Neural cell (in vitro differentiated cells): ENCODE results near the gene PANX1. TPM values are rescaled to one million over a fixed set of nuclear protein-coding genes. Genes with fewer than 3 reads are reported as not detected.

Experiments
- H2AFZ ChIP-seq: fragments of 200-600, 300-800 bp; sonication (generic), shearing (Covaris generic); 2 replicates; pipeline ENCODE4 v1.6.0; 2014; ENCODE audit warnings: low read depth, mild to moderate bottlenecking, antibody characterized with exemption, low read length, moderate library complexity
- H3F3A ChIP-seq: fragments of 200-600 bp; shearing (Covaris generic); 2 replicates; pipeline ENCODE4 v1.6.1; 2016; ENCODE audit warnings: mild to moderate bottlenecking, moderate library complexity, mixed read lengths, antibody characterized with exemption, low read length; ENCODE audit not compliant: insufficient read depth, poor library complexity, severe bottlenecking
- H3K27ac ChIP-seq: fragments of 200-600, 300-800 bp; sonication (generic), shearing (Covaris generic); 2 replicates; pipeline ENCODE4 v1.5.1; 2014; ENCODE audit warnings: mild to moderate bottlenecking, low read length, moderate library complexity
- H3K27me3 ChIP-seq: fragments of 300-800, 200-600 bp; sonication (generic), shearing (Covaris generic); 2 replicates; pipeline ENCODE4 v1.6.0; 2014; ENCODE audit warnings: mild to moderate bottlenecking, low read depth, low read length, moderate library complexity; ENCODE audit not compliant: insufficient read depth
- H3K36me3 ChIP-seq: fragments of 300-800, 200-600 bp; sonication (generic), shearing (Covaris generic); 2 replicates; pipeline ENCODE4 v1.5.1; 2014; ENCODE audit warnings: mild to moderate bottlenecking, antibody characterized with exemption, low read length, moderate library complexity; ENCODE audit not compliant: insufficient read depth
- H3K4me2 ChIP-seq: fragments of 300-800, 200-600 bp; sonication (generic), shearing (Covaris generic); 2 replicates; pipeline ENCODE4 v1.6.0; 2014; ENCODE audit warnings: mild to moderate bottlenecking, low read length
- H3K4me3 ChIP-seq: fragments of 300-800, 200-600 bp; sonication (generic), shearing (Covaris generic); 2 replicates; pipeline ENCODE4 v1.5.1; 2014; ENCODE audit warnings: mild to moderate bottlenecking, low read length, moderate library complexity
- H3K79me2 ChIP-seq: fragments of 200-600 bp; shearing (Covaris generic); replicated peaks from 2 replicates; pipeline ENCODE4 v1.6.0; 2014; ENCODE audit warnings: mild to moderate bottlenecking, low read length, moderate library complexity; ENCODE audit not compliant: insufficient read depth
- H3K9ac ChIP-seq: fragments of 300-800, 200-600 bp; sonication (generic), shearing (Covaris generic); 2 replicates; pipeline ENCODE4 v1.6.1; 2016; ENCODE audit warnings: mild to moderate bottlenecking, low read length, mixed read lengths
- H3K9me2 ChIP-seq: fragments of 200-600 bp; shearing (Covaris generic); 2 replicates; pipeline ENCODE4 v1.6.1; 2016; ENCODE audit warnings: mild to moderate bottlenecking, low read length, mixed read lengths; ENCODE audit not compliant: insufficient read depth
- H3K9me3 ChIP-seq: fragments of 200-600, 300-800 bp; sonication (generic), shearing (Covaris generic); 2 replicates; pipeline ENCODE4 v1.6.1; 2016; ENCODE audit warnings: mild to moderate bottlenecking, mixed run types, low read length, moderate library complexity, mixed read lengths
- H4K20me1 ChIP-seq: fragments of 200-600 bp; shearing (Covaris generic); 2 replicates; pipeline ENCODE4 v1.6.1; 2016; ENCODE audit warnings: mild to moderate bottlenecking, mixed run types; ENCODE audit not compliant: insufficient read depth
- CTCF ChIP-seq: fragments of 450-650 bp; IDR thresholded peaks from 2 replicates; pipeline ENCODE4 v1.5.1; 2014; ENCODE audit warnings: antibody characterized with exemption, mild to moderate bottlenecking, moderate library complexity; ENCODE audit not compliant: poor library complexity, severe bottlenecking
- EP300 ChIP-seq: fragments of 450-650 bp; conservative IDR thresholded peaks from 2 replicates; pipeline ENCODE4 v1.6.1; 2014; ENCODE audit warnings: antibody characterized with exemption, mild to moderate bottlenecking, moderate library complexity; ENCODE audit not compliant: poor library complexity, severe bottlenecking
- EZH2 ChIP-seq: fragments of 200-600, 300-800 bp; shearing (Covaris generic), sonication (generic); IDR thresholded peaks from 2 replicates; pipeline ENCODE4 v1.6.1; 2014; ENCODE audit warnings: antibody characterized with exemption, low read length, borderline replicate concordance, mild to moderate bottlenecking; ENCODE audit not compliant: insufficient read depth, poor library complexity, severe bottlenecking
- MXI1 ChIP-seq: fragments of 450-650 bp; conservative IDR thresholded peaks from 2 replicates; pipeline ENCODE4 v1.6.1; 2014; ENCODE audit warnings: antibody characterized with exemption, mild to moderate bottlenecking; ENCODE audit not compliant: poor library complexity, severe bottlenecking
- POLR2AphosphoS5 ChIP-seq: IDR thresholded peaks from 2 replicates; pipeline ENCODE4 v1.6.1; 2012
- RAD21 ChIP-seq: fragments of 450-650 bp; conservative IDR thresholded peaks from 2 replicates; pipeline ENCODE4 v1.6.1; 2014; ENCODE audit warnings: antibody characterized with exemption, mild to moderate bottlenecking, moderate library complexity
- REST ChIP-seq: IDR thresholded peaks from 2 replicates; pipeline ENCODE4 v1.6.1; 2012; ENCODE audit warnings: borderline replicate concordance
- SMC3 ChIP-seq: fragments of 450-650 bp; conservative IDR thresholded peaks from 2 replicates; pipeline ENCODE4 v1.6.1; 2014; ENCODE audit warnings: antibody characterized with exemption, mild to moderate bottlenecking, moderate library complexity; ENCODE audit not compliant: poor library complexity
- TAF1 ChIP-seq: IDR thresholded peaks from 2 replicates; pipeline ENCODE4 v1.6.1; 2012; ENCODE audit warnings: low read depth
- polyA plus RNA-seq: library from polyadenylated mRNA; depleted of rRNA; stranded (reverse); fragments of >200 nt; gene quantifications from 2 replicates; pipeline ENCODE4 v1.2.3, GENCODE V29; 2014

Gene PANX1
- polyA plus RNA-seq, 1 donor from 2014 or later, result 48.0 TPM

- H3K27me3 ChIP-seq, result no peaks in the 10 kb centered on the region
- peaks cover 77% of the 10 kb centered on the region for H3K79me2 ChIP-seq
- no peaks in the 10 kb centered on the region for H3K36me3 ChIP-seq
- no peak overlapping the region for H3K4me3 ChIP-seq
- no peaks in the 10 kb centered on the region for H3K9me3 ChIP-seq
- no peaks in the 10 kb centered on the region for H3F3A ChIP-seq
- H3K27ac ChIP-seq, result no peak overlapping the region
- TF ChIP-seq SMC3 (no peak), EZH2 (no peak), MXI1 (no peak), CTCF (no peak), RAD21 (no peak), TAF1 (no peak), EP300 (no peak), REST (no peak), POLR2AphosphoS5 (no peak)
- no peak overlapping the region for H3K9ac ChIP-seq
- no peak overlapping the region for H2AFZ ChIP-seq
- no peak overlapping the region for H3K4me2 ChIP-seq
- H3K9me2 ChIP-seq, result no peaks in the 10 kb centered on the region
- no peaks in the 10 kb centered on the region for H4K20me1 ChIP-seq
Measured at GRCh38 chr11:94168882-94169281, 40.2 kb downstream of the PANX1 start.

- no peak overlapping the region for H3K4me2 ChIP-seq
- no peaks in the 10 kb centered on the region for H3K9me2 ChIP-seq
- no peaks in the 10 kb centered on the region for H3K9me3 ChIP-seq
- H3F3A ChIP-seq, result no peaks in the 10 kb centered on the region
- no peak for TF ChIP-seq REST
- TF ChIP-seq SMC3, result no peak
- TF ChIP-seq MXI1, result no peak
- no peak for TF ChIP-seq TAF1
- H3K27me3 ChIP-seq, result no peaks in the 10 kb centered on the region
- no peak overlapping the region for H3K27ac ChIP-seq
- H3K36me3 ChIP-seq, result no peaks in the 10 kb centered on the region
- H3K79me2 ChIP-seq, result peaks cover 74% of the 10 kb centered on the region
- H3K9ac ChIP-seq, result no peak overlapping the region
- no peak overlapping the region for H2AFZ ChIP-seq
- H4K20me1 ChIP-seq, result no peaks in the 10 kb centered on the region
- no peak overlapping the region for H3K4me3 ChIP-seq
Measured at GRCh38 chr11:94169516-94169915, 40.9 kb downstream of the PANX1 start.
